SU-DHL-6 (cell line): Measurements from ENCODE around the gene TIPARP.

Experiments used
- H2AFZ ChIP-seq: fragments of 200-600 bp; sonication (generic); 2 replicates; pipeline ENCODE4 v1.6.1; 2014; ENCODE audit warnings: low read depth, mild to moderate bottlenecking, moderate library complexity, mixed read lengths, antibody characterized with exemption, low read length; ENCODE audit not compliant: severe bottlenecking
- H3F3A ChIP-seq: fragments of 200-600 bp; shearing (Covaris generic); 2 replicates; pipeline ENCODE4 v1.6.0; 2016; ENCODE audit warnings: antibody characterized with exemption, mild to moderate bottlenecking; ENCODE audit not compliant: insufficient read depth
- H3K27ac ChIP-seq: fragments of 200-600 bp; sonication (generic); 2 replicates; pipeline ENCODE4 v1.5.1; 2016; ENCODE audit warnings: low read depth, mild to moderate bottlenecking, low read length, moderate library complexity, mixed read lengths
- H3K27me3 ChIP-seq: fragments of 200-600 bp; sonication (generic), shearing (Covaris generic); 2 replicates; pipeline ENCODE4 v1.6.0; 2014; ENCODE audit warnings: mild to moderate bottlenecking, low read length
- H3K36me3 ChIP-seq: fragments of 200-600 bp; sonication (generic); 2 replicates; pipeline ENCODE4 v1.6.1; 2014; ENCODE audit warnings: mild to moderate bottlenecking, low read length, mixed read lengths
- H3K4me2 ChIP-seq: fragments of 300-600, 200-600 bp; shearing (Covaris generic), sonication (generic); 2 replicates; pipeline ENCODE4 v1.6.0; 2014; ENCODE audit warnings: low read length, low read depth, mild to moderate bottlenecking; ENCODE audit not compliant: poor library complexity, severe bottlenecking
- H3K4me3 ChIP-seq: fragments of 200-600 bp; sonication (generic); 2 replicates; pipeline ENCODE4 v1.5.1; 2014; ENCODE audit warnings: antibody characterized with exemption, low read length, mild to moderate bottlenecking, mixed read lengths; ENCODE audit not compliant: insufficient read depth, poor library complexity, severe bottlenecking
- H3K79me2 ChIP-seq: fragments of 200-600 bp; sonication (generic); 2 replicates; pipeline ENCODE4 v1.6.1; 2014; ENCODE audit warnings: mild to moderate bottlenecking, low read length, moderate library complexity; ENCODE audit not compliant: insufficient read depth
- H3K9ac ChIP-seq: fragments of 200-600 bp; sonication (generic); 2 replicates; pipeline ENCODE4 v1.7.0; 2014; ENCODE audit warnings: mild to moderate bottlenecking, low read length
- H3K9me2 ChIP-seq: fragments of 200-600 bp; sonication (generic); replicated peaks from 2 replicates; pipeline ENCODE4 v1.6.1; 2014; ENCODE audit warnings: low read length; ENCODE audit not compliant: insufficient read depth
- H3K9me3 ChIP-seq: fragments of 200-600 bp; sonication (generic); 2 replicates; pipeline ENCODE4 v1.6.1; 2014; ENCODE audit warnings: low read length, mixed read lengths; ENCODE audit not compliant: insufficient read depth
- H4K20me1 ChIP-seq: fragments of 200-600 bp; sonication (generic); 2 replicates; pipeline ENCODE4 v1.6.1; 2014; ENCODE audit warnings: low read depth, mild to moderate bottlenecking, antibody characterized with exemption, low read length, moderate library complexity, mixed read lengths
- CTCF ChIP-seq: fragments of 200-600 bp; sonication (generic); IDR thresholded peaks from one replicate; pipeline ENCODE4 v1.5.1; 2017; ENCODE audit warnings: antibody characterized with exemption, mild to moderate bottlenecking, low read length, moderate library complexity; ENCODE audit not compliant: insufficient read depth, poor library complexity, severe bottlenecking
- EZH2phosphoT487 ChIP-seq: fragments of 200-600 bp; sonication (generic), shearing (Covaris generic); conservative IDR thresholded peaks from 2 replicates; pipeline ENCODE4 v1.6.1; 2018; ENCODE audit warnings: mild to moderate bottlenecking, antibody characterized with exemption, low read length, moderate library complexity, mixed read lengths

TIPARP gene

DNA sequence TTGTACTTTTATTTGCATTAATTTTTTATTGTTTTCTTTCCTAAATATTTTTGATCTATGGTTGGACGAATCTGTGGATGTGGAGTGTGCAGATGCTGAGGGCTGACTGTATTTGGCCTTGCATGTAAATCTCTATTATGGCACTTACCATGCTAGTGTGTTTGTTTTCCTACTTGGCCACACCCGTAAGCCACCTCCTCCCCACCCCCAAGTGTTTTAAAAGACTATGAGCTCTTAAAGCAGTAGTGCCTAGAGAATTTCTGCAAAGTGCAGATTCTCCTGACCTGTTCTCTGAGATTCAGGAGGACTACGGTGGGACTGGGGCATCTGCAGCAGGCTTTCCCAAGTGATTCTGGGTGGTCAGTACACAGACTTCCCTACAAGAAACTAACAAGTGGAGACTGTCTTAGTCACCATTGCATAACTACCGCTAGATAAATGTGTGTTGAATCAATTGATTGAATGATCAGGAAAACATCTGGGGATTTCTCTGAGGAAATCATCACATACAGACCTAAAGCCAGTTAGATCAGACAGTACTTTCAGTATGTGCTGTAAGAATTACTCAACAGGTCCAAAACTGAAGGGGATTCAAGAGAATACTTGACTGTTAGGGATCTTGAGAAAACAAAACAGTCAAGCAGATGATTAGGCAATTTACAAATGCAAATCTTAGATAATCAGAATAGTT is 6.2 kb upstream of the TIPARP start:
- no peak overlapping the region for H3K4me3 ChIP-seq

GRCh38 chr3:156670077-156670476 is 4.3 kb upstream of the TIPARP start:
- Histone ChIP-seq H3K36me3 (no peaks in the 10 kb centered on the region), H3F3A (peaks cover 11% of the 10 kb centered on the region), H3K27ac (no peak overlapping the region), H3K9me3 (no peaks in the 10 kb centered on the region), H3K79me2 (peaks cover 6% of the 10 kb centered on the region), H3K27me3 (no peaks in the 10 kb centered on the region), H3K4me3 (no peak overlapping the region), H3K9ac (no peak overlapping the region), H3K4me2 (no peak overlapping the region), H3K9me2 (no peaks in the 10 kb centered on the region), H4K20me1 (no peaks in the 10 kb centered on the region), H2AFZ (no peak overlapping the region)
- TF ChIP-seq EZH2phosphoT487: no peak
- no peak for TF ChIP-seq CTCF

More for the DNA sequence above, 6.2 kb upstream of the TIPARP start:
- Histone ChIP-seq H3K9me3 (no peaks in the 10 kb centered on the region), H3K9ac (no peak overlapping the region), H3K4me2 (no peak overlapping the region), H2AFZ (no peak overlapping the region), H4K20me1 (no peaks in the 10 kb centered on the region), H3K27ac (no peak overlapping the region), H3K27me3 (no peaks in the 10 kb centered on the region), H3K79me2 (no peaks in the 10 kb centered on the region), H3F3A (peaks cover 4% of the 10 kb centered on the region), H3K9me2 (no peaks in the 10 kb centered on the region), H3K36me3 (no peaks in the 10 kb centered on the region)
- TF ChIP-seq EZH2phosphoT487 (no peak), CTCF (no peak)

DNA sequence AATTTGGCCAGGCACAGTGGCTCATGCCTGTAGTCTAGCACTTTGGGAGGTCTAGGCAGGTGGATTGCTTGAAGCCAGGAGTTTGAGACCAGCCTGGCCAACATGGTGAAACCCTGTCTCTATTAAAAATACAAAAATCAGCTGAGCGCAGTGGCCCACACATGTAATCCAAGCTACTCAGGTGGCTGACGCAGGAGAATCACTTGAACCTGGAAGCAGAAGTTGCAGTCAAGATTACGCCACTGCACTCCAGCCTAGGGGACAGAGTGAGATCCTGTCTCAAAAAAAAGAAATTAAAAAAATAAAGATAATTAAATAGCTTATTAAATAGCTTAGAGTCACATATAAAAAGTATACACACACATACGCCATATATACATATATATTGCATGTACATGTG is 3.7 kb upstream of the TIPARP start:
- TF ChIP-seq EZH2phosphoT487 (no peak), CTCF (no peak)

More for the DNA sequence above, 3.7 kb upstream of the TIPARP start:
- Histone ChIP-seq H3K9ac (no peak overlapping the region), H3K4me3 (no peak overlapping the region), H3K27me3 (no peaks in the 10 kb centered on the region), H4K20me1 (peaks cover under 1% of the 10 kb centered on the region; the same call in 1 of the 2 replicates), H3K79me2 (peaks cover 12% of the 10 kb centered on the region), H2AFZ (no peak overlapping the region), H3K36me3 (no peaks in the 10 kb centered on the region), H3K9me3 (no peaks in the 10 kb centered on the region), H3F3A (peaks cover 11% of the 10 kb centered on the region), H3K9me2 (no peaks in the 10 kb centered on the region), H3K4me2 (no peak overlapping the region), H3K27ac (no peak overlapping the region)
